IPS DF 6.9 (cell line): ENCODE data around the gene PXK.

Source experiments
- DNase-seq: peaks from one replicate; pipeline ENCODE4 v3.0.0-alpha.2; 2013; ENCODE audit warnings: low read depth, low spot score
- H3K27ac ChIP-seq: one replicate; pipeline ENCODE4 v1.5.1; 2013; ENCODE audit warnings: low read length, control low read depth
- H3K27me3 ChIP-seq: 2 replicates; pipeline ENCODE4 v1.6.1; 2013; ENCODE audit warnings: mild to moderate bottlenecking, low read length; ENCODE audit not compliant: control insufficient read depth, insufficient read depth
- H3K36me3 ChIP-seq: 2 replicates; pipeline ENCODE4 v1.6.1; 2013; ENCODE audit warnings: low read length; ENCODE audit not compliant: control insufficient read depth, insufficient read depth
- H3K4me1 ChIP-seq: 2 replicates; pipeline ENCODE4 v1.6.1; 2013; ENCODE audit warnings: low read length; ENCODE audit not compliant: control insufficient read depth, insufficient read depth
- H3K4me3 ChIP-seq: 2 replicates; pipeline ENCODE4 v1.5.1; 2013; ENCODE audit warnings: mild to moderate bottlenecking, low read length
- H3K9me3 ChIP-seq: 2 replicates; pipeline ENCODE4 v1.6.1; 2013; ENCODE audit warnings: low read length, inconsistent platforms; ENCODE audit not compliant: control insufficient read depth, insufficient read depth
- WGBS: extraction: QIAGEN DNeasy Blood & Tissue Kit; methylation state at CpG from one replicate; pipeline ENCODE4 v1.1.7; 2013; ENCODE audit warnings: mixed read lengths, missing lambda C conversion rate; ENCODE audit not compliant: insufficient read length, insufficient coverage; 5-methylcytosine and 5-hydroxymethylcytosine counted together

PXK gene

GRCh38 chr3:58383476-58383875 lies 50.8 kb downstream of the PXK start:
- no CpG with 5 or more reads among the region's 2 CpGs for WGBS
- H3K4me1 ChIP-seq, result no peaks in the 10 kb centered on the region
- H3K4me3 ChIP-seq, result no peak overlapping the region
- no peaks in the 10 kb centered on the region for H3K36me3 ChIP-seq
- H3K9me3 ChIP-seq, result no peaks in the 10 kb centered on the region
- H3K27me3 ChIP-seq, result no peaks in the 10 kb centered on the region
- no peak for DNase-seq
- H3K27ac ChIP-seq, result no peak overlapping the region

- H3K27ac ChIP-seq, result no peak overlapping the region
- H3K4me3 ChIP-seq, result no peak overlapping the region
- no peak for DNase-seq
- no peaks in the 10 kb centered on the region for H3K9me3 ChIP-seq
- no peaks in the 10 kb centered on the region for H3K4me1 ChIP-seq
- WGBS, result no CpG with 5 or more reads among the region's 4 CpGs
- H3K36me3 ChIP-seq, result no peaks in the 10 kb centered on the region
- no peaks in the 10 kb centered on the region for H3K27me3 ChIP-seq
These were observed 51.2 kb downstream of the PXK start for GRCh38 chr3:58383904-58384303.

GRCh38 chr3:58384381-58385090 lies 51.8 kb downstream of the PXK start:
- no peaks in the 10 kb centered on the region for H3K9me3 ChIP-seq
- no peak for DNase-seq
- H3K4me1 ChIP-seq, result no peaks in the 10 kb centered on the region
- WGBS, result no CpG with 5 or more reads among the region's 3 CpGs
- no peaks in the 10 kb centered on the region for H3K27me3 ChIP-seq
- no peaks in the 10 kb centered on the region for H3K36me3 ChIP-seq
- no peak overlapping the region for H3K4me3 ChIP-seq
- no peak overlapping the region for H3K27ac ChIP-seq

GRCh38 chr3:58386626-58387365 lies 54.1 kb downstream of the PXK start:
- no peaks in the 10 kb centered on the region for H3K36me3 ChIP-seq
- WGBS, result no CpG with 5 or more reads among the region's 3 CpGs
- H3K4me1 ChIP-seq, result no peaks in the 10 kb centered on the region
- DNase-seq, result no peak
- no peaks in the 10 kb centered on the region for H3K9me3 ChIP-seq
- H3K4me3 ChIP-seq, result no peak overlapping the region
- H3K27me3 ChIP-seq, result no peaks in the 10 kb centered on the region
- no peak overlapping the region for H3K27ac ChIP-seq

GRCh38 chr3:58387650-58388546 lies 55.2 kb downstream of the PXK start:
- no peaks in the 10 kb centered on the region for H3K27me3 ChIP-seq
- H3K27ac ChIP-seq, result no peak overlapping the region
- no peak for DNase-seq
- no peaks in the 10 kb centered on the region for H3K4me1 ChIP-seq
- no CpG with 5 or more reads among the region's 6 CpGs for WGBS
- no peak overlapping the region for H3K4me3 ChIP-seq
- H3K9me3 ChIP-seq, result no peaks in the 10 kb centered on the region
- H3K36me3 ChIP-seq, result no peaks in the 10 kb centered on the region

- H3K27me3 ChIP-seq, result no peaks in the 10 kb centered on the region
- no peaks in the 10 kb centered on the region for H3K4me1 ChIP-seq
- H3K27ac ChIP-seq, result no peak overlapping the region
- H3K9me3 ChIP-seq, result no peaks in the 10 kb centered on the region
- H3K36me3 ChIP-seq, result no peaks in the 10 kb centered on the region
- H3K4me3 ChIP-seq, result no peak overlapping the region
- DNase-seq, result no peak
These were observed 55.9 kb downstream of the PXK start for GRCh38 chr3:58388550-58389091.

- peaks cover 3% of the 10 kb centered on the region; the same call in 1 of the 2 replicates for H3K4me1 ChIP-seq
- H3K9me3 ChIP-seq, result no peaks in the 10 kb centered on the region
- no peaks in the 10 kb centered on the region for H3K27me3 ChIP-seq
- no peak for DNase-seq
- H3K27ac ChIP-seq, result no peak overlapping the region
- WGBS, result no CpG with 5 or more reads among the region's 3 CpGs
- H3K4me3 ChIP-seq, result no peak overlapping the region
- no peaks in the 10 kb centered on the region for H3K36me3 ChIP-seq
These were observed 58.6 kb downstream of the PXK start for GRCh38 chr3:58391156-58391865.

GRCh38 chr3:58392181-58392580 lies 59.5 kb downstream of the PXK start:
- H3K4me3 ChIP-seq, result no peak overlapping the region
- no peaks in the 10 kb centered on the region for H3K36me3 ChIP-seq
- peaks cover 3% of the 10 kb centered on the region; the same call in 1 of the 2 replicates for H3K4me1 ChIP-seq
- H3K9me3 ChIP-seq, result no peaks in the 10 kb centered on the region
- WGBS, result no CpG with 5 or more reads among the region's 3 CpGs
- no peaks in the 10 kb centered on the region for H3K27me3 ChIP-seq
- no peak overlapping the region for H3K27ac ChIP-seq
- DNase-seq, result no peak

GRCh38 chr3:58394339-58394738 lies 61.6 kb downstream of the PXK start:
- Histone ChIP-seq H3K9me3 (no peaks in the 10 kb centered on the region), H3K4me3 (no peak overlapping the region), H3K27me3 (no peaks in the 10 kb centered on the region), H3K27ac (no peak overlapping the region), H3K4me1 (peaks cover 3% of the 10 kb centered on the region; the same call in 1 of the 2 replicates), H3K36me3 (no peaks in the 10 kb centered on the region)
- DNase-seq, result no peak
